ENCODE results near the gene HELQ.

The HELQ gene

DNA sequence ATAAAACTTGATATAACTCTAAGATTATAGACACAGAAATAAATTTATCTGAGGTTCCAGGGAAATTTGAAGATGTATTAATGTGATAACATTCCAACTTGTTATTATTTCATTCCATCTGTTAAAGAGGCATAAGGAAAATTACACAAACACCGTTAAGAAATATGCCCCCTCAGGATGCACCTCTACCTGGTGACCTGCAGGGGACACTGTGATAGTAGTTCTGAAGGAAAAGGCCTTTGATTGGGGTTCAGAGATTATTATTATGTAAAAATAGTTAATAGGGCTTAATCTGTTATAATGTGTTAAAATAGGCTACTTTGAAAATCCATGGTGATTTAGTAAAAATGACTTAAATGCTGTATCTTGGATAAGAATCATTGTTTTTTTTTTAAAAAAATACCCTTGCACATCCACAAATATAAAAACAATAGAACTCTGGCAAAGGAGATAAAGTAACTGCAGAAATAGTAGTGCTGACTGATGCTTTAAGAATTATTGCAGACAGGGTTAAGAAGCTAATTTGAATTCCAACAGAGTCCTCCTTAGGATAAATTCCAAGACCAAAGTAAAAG lies 35.3 kb upstream of the HELQ start:
- no peak overlapping the region for H3K4me3 ChIP-seq (ENCODE audit: control insufficient read depth, low read depth, low read length)
- TF ChIP-seq, protein P1, sequence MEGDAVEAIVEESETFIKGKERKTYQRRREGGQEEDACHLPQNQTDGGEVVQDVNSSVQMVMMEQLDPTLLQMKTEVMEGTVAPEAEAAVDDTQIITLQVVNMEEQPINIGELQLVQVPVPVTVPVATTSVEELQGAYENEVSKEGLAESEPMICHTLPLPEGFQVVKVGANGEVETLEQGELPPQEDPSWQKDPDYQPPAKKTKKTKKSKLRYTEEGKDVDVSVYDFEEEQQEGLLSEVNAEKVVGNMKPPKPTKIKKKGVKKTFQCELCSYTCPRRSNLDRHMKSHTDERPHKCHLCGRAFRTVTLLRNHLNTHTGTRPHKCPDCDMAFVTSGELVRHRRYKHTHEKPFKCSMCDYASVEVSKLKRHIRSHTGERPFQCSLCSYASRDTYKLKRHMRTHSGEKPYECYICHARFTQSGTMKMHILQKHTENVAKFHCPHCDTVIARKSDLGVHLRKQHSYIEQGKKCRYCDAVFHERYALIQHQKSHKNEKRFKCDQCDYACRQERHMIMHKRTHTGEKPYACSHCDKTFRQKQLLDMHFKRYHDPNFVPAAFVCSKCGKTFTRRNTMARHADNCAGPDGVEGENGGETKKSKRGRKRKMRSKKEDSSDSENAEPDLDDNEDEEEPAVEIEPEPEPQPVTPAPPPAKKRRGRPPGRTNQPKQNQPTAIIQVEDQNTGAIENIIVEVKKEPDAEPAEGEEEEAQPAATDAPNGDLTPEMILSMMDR (IDR thresholded peaks at IDR 0.05; ENCODE audit: control insufficient read depth, insufficient read depth, low read depth, low read length, missing control alignments) = peak; percentile 82
- DNase-seq (ENCODE audit: low read depth) = no peak

DNA sequence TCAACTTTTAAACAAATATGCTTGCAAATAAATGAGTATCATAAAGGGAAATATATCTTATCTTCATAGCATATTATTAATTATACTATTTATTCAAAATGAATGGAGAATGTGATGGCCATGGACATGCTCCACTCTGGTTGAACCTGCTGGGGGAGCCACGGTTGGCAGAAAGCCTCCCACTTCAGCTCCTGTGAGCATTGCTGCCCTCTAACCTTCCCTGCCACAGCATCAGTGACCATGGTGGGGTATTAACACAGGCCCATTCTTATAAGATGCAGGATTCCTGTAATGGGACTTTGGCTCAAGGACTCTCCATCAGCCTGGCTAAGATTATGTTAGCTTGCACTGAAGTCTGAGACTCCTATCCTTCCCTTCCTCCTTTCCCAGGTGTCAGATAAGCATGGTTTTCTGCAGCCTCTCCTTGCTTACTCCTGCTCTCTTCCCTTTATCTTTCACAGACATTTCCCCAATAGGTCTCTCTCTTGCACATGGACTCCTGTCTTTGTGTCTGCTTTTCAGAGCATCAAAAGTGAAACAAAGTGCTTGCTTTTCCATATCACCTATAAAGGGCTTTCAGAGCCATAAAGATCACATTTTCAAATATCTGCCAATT lies 34.2 kb upstream of the HELQ start:
- H3K4me3 ChIP-seq (ENCODE audit: control insufficient read depth, low read depth, low read length) = no peak overlapping the region
- DNase-seq (ENCODE audit: low read depth) = no peak
- TF ChIP-seq, protein P1 (IDR thresholded peaks at IDR 0.05; ENCODE audit: control insufficient read depth, insufficient read depth, low read depth, low read length, missing control alignments) = no peak

DNA sequence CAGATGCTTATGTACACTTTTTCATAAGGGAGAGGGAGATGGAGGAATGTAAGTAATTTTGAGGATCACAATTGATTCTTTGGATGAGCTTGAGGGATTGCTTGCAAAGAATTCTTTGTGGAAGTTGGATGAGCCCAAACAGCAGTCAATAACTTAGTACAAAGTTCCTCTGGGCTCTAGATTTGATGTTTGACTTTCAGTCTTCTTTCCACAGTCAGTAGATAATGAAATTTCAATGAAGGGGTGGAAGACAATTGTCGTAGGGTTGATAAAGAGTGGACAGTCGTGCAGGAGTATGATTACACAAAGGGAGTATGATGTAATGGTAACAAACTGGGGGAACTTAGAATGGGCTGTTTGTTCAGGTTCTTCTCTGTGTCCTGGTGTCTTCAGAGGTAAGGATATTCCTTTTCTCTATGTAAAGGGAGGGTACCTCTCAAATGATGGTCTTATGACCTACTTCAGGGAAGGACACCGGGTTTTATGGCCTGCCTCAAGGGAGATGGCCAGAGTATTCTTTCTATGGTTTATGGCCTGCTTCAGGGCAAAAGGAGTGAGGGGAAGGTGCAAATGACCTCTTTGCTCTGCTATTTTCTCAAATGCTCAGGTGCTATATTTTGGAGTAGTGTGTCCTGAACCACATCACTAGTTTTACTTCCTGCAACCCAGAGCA lies 31.0 kb upstream of the HELQ start:
- H3K4me3 ChIP-seq (ENCODE audit: control insufficient read depth, low read depth, low read length) = no peak overlapping the region
- DNase-seq (ENCODE audit: low read depth) = no peak
- TF ChIP-seq, protein P1 (IDR thresholded peaks at IDR 0.05; ENCODE audit: control insufficient read depth, insufficient read depth, low read depth, low read length, missing control alignments) = no peak

DNA sequence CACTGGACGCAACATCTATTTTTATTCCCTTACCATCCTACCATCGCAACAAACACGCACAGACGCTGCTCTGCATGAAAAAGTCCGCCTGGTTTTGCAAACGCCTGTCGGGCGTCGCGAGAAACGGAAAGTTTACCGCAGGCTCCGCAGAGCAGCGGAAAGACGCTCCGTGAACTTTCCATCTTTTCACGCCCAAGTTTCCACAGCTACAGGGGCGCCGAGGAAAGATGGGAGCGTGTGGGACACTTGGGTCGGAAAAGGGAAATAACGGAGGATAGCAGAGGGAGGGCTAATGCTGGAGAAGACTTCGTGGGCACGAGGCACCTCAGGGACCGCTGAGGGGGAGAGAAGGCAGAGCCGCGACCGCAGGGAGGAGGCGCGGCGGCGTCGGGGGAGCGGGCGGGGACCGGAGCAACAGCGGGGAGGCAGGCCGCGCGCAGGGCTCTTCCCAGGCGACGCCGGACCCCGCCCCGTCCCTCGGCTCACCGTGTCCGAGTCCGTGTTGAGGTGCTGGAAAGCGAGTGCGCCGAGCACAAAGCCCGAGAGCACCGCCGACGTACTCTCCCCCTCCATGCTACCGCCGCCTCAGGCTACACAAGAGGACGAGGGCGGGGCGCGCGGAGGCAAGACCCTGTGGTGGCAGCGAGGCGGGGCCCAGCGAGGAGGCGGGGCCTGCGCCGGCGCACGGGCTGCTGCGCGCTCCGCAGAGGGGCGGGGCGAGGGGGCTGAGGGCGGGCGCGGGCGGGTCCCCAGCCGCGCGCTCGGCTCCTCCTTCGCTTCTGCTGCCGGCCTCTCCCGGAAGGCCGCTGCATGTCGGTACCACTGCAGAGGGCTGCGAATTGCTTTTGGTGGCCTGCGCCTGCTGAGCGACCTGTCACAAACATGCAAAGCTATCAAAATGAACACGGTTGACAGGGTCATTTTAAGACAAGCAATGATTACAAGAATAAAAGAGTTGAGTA lies 29.2 kb upstream of the HELQ start, which contains the start of gene ABRAXAS1:
ABRAXAS1 (minus strand) TSS at position 601 of the 962 bp plus-strand sequence; CDS start at position 573, 28 bp downstream.
- TF ChIP-seq, protein P1 (IDR thresholded peaks at IDR 0.05; ENCODE audit: control insufficient read depth, insufficient read depth, low read depth, low read length, missing control alignments) = no peak
- H3K4me3 ChIP-seq (ENCODE audit: control insufficient read depth, low read depth, low read length) = peak within 1 kb of the TSS; percentile 60
- peak; percentile 54 for DNase-seq (ENCODE audit: low read depth)

DNA sequence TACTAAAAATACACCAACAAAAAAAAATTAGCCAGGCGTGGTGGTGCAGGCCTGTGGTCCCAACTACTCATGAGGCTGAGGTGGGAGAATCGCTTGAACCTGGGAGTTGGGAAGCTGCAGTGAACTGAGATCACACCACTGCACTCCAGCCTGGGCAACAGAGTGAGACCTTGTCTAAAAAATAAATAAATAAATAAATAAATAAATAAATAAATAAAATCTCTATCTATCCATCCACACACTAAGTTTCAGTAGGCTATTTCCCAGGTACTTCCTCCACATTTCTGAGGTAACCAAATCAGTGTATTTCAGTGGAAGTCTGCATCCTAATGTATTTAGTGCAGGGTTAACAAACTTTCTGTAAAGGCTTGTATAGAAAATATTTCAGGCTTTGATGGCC lies 18.3 kb upstream of the HELQ start:
- no peak overlapping the region for H3K4me3 ChIP-seq (ENCODE audit: control insufficient read depth, low read depth, low read length)
- no peak for DNase-seq (ENCODE audit: low read depth)
- TF ChIP-seq, protein P1 (IDR thresholded peaks at IDR 0.05; ENCODE audit: control insufficient read depth, insufficient read depth, low read depth, low read length, missing control alignments) = no peak

DNA sequence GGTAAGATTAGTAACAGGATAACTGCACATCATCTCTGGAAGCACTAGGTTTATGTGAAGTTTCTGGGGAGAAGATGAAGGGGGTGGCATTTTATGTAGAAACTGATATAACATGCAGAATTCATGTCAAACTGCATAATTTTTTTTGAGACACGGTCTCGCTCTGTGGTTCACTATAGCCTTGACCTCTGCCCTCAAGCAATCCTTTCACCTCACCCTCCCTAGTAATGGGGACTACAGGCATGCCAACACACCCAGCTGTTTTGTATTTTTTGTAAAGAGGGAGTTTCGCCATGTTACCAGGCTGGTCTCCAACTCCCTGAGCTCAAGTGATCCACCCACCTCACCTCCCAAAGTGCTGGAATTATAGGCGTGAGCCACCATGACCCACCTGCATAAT lies 17.8 kb upstream of the HELQ start:
- no peak for DNase-seq (ENCODE audit: low read depth)
- TF ChIP-seq, protein P1 (IDR thresholded peaks at IDR 0.05; ENCODE audit: control insufficient read depth, insufficient read depth, low read depth, low read length, missing control alignments) = no peak
- no peak overlapping the region for H3K4me3 ChIP-seq (ENCODE audit: control insufficient read depth, low read depth, low read length)

Data from AG09309 (cell line).